HG03066 (cell line): ENCODE results near the gene DMD.
"Not testable (repeated sequence)": the region's sequence is repeated elsewhere in the genome, so short reads cannot be mapped to it uniquely, and the experiment has no call there.

Source experiments
- ATAC-seq: cut with Tn5 transposase; IDR thresholded peaks from one replicate; pipeline ENCODE4 v1.9.1; 2021; ENCODE audit warnings: low read depth; ENCODE audit not compliant: unreplicated experiment

DMD gene

GRCh38 chrX:31397119-31397518 lies 1814.2 kb downstream of the DMD start:
- ATAC-seq = no peak

- ATAC-seq = no peak
Measured at GRCh38 chrX:31392513-31392912, 1818.8 kb downstream of the DMD start.

- ATAC-seq = no peak
Measured at GRCh38 chrX:31388946-31389345, 1822.4 kb downstream of the DMD start.

GRCh38 chrX:31384471-31384870 lies 1826.9 kb downstream of the DMD start:
- ATAC-seq = no peak

GRCh38 chrX:31383991-31384390 lies 1827.4 kb downstream of the DMD start:
- ATAC-seq = no peak

GRCh38 chrX:31378973-31379372 lies 1832.4 kb downstream of the DMD start:
- not testable (repeated sequence) for ATAC-seq

GRCh38 chrX:31377821-31378220 lies 1833.5 kb downstream of the DMD start:
- not testable (repeated sequence) for ATAC-seq

GRCh38 chrX:31376408-31377022 lies 1834.8 kb downstream of the DMD start:
- no peak for ATAC-seq

GRCh38 chrX:31374786-31375185 lies 1836.6 kb downstream of the DMD start:
- ATAC-seq = no peak

- no peak for ATAC-seq
Measured at GRCh38 chrX:31371956-31372355, 1839.4 kb downstream of the DMD start.

GRCh38 chrX:31367816-31368215 lies 1843.5 kb downstream of the DMD start:
- ATAC-seq = no peak

- no peak for ATAC-seq
Measured at GRCh38 chrX:31366041-31366440, 1845.3 kb downstream of the DMD start.

- ATAC-seq = no peak
Measured at GRCh38 chrX:31356275-31357212, 1854.8 kb downstream of the DMD start.

- ATAC-seq = no peak
Measured at GRCh38 chrX:31355206-31355955, 1856.0 kb downstream of the DMD start.

- no peak for ATAC-seq
Measured at GRCh38 chrX:31353095-31353494, 1858.3 kb downstream of the DMD start.

- ATAC-seq = no peak
Measured at GRCh38 chrX:31350808-31351074, 1860.6 kb downstream of the DMD start.

- no peak for ATAC-seq
Measured at GRCh38 chrX:31349515-31349914, 1861.8 kb downstream of the DMD start.

- no peak for ATAC-seq
Measured at GRCh38 chrX:31340587-31340986, 1870.8 kb downstream of the DMD start.

- no peak for ATAC-seq
Measured at GRCh38 chrX:31338991-31339350, 1872.4 kb downstream of the DMD start.

- ATAC-seq = no peak
Measured at GRCh38 chrX:31337332-31337731, 1874.0 kb downstream of the DMD start.

- ATAC-seq = no peak
Measured at GRCh38 chrX:31336419-31336818, 1874.9 kb downstream of the DMD start.

- ATAC-seq = no peak
Measured at GRCh38 chrX:31334997-31335396, 1876.4 kb downstream of the DMD start.
